K562 (cell line): Measurements from ENCODE around the gene FAM50A. TPM values are rescaled to one million over a fixed set of nuclear protein-coding genes. Genes with fewer than 3 reads are reported as not detected.

ENCODE experiments used
- CBX1 ChIP-seq: sonication (generic); IDR thresholded peaks from 2 replicates; pipeline ENCODE4 v1.6.1; 2016; ENCODE audit warnings: antibody characterized with exemption, low read depth, mild to moderate bottlenecking
- CBX2 ChIP-seq: fragments of 200-600 bp; sonication (generic); IDR thresholded peaks from one replicate; pipeline ENCODE4 v1.6.1; 2012; ENCODE audit warnings: mild to moderate bottlenecking, low read length, inconsistent platforms; ENCODE audit not compliant: insufficient read depth, poor library complexity, severe bottlenecking
- CREM ChIP-seq: IDR thresholded peaks from 2 replicates; pipeline ENCODE4 v1.6.1; 2014; ENCODE audit warnings: antibody characterized with exemption, low read depth
- E2F6 ChIP-seq, 2 experiments: IDR thresholded peaks; 2 replicates each; pipeline ENCODE4 v1.6.1; 2011; ENCODE audit warnings: borderline replicate concordance in 1 of 2, control low read depth in 1 of 2, low read depth in 1 of 2, low read length in 1 of 2, mild to moderate bottlenecking in 1 of 2, mixed read lengths in 1 of 2, moderate library complexity in 1 of 2; ENCODE audit not compliant: insufficient read depth in 1 of 2, insufficient read length in 1 of 2, poor library complexity in 1 of 2, severe bottlenecking in 1 of 2; ENCODE audit errors: extremely low read depth in 1 of 2
- JUN ChIP-seq, 2 experiments: sonication (generic) in 1 of 2; formaldehyde crosslinking in 1 of 2; IDR thresholded peaks; 2 replicates each; pipeline versions ENCODE4 v1.6.1 to v1.8.0; 2012 to 2022; ENCODE audit warnings: borderline replicate concordance in 2 of 2, mild to moderate bottlenecking in 2 of 2, improper control_type of control experiment in 1 of 2, low read depth in 1 of 2, low read length in 1 of 2, missing genetic modification reagents in 1 of 2
- PML ChIP-seq: IDR thresholded peaks from 2 replicates; pipeline ENCODE4 v1.6.1; 2012; ENCODE audit warnings: low read length, inconsistent platforms
- SETDB1 ChIP-seq: IDR thresholded peaks from one replicate; pipeline ENCODE4 v1.6.1; 2012; ENCODE audit warnings: low read length, control low read depth, inconsistent platforms
- SMAD1 ChIP-seq: fragments of 150-350 bp; IDR thresholded peaks from 2 replicates; pipeline ENCODE4 v1.6.1; 2014; ENCODE audit warnings: low read length, low read depth; ENCODE audit not compliant: partially characterized antibody
- SREBF2 ChIP-seq: sonication (generic); formaldehyde crosslinking; IDR thresholded peaks from 2 replicates; pipeline ENCODE4 v1.4.0; 2020; ENCODE audit warnings: mild to moderate bottlenecking, missing genetic modification reagents
- TEAD2 ChIP-seq: fragments of 450-650 bp; IDR thresholded peaks from 2 replicates; pipeline ENCODE4 v1.6.1; 2016; ENCODE audit warnings: missing genetic modification characterization, control low read depth, missing compliant biosample characterization
- ZBTB2 ChIP-seq: fragments of 450-650 bp; IDR thresholded peaks from 2 replicates; pipeline ENCODE4 v1.6.1; 2016; ENCODE audit warnings: antibody characterized with exemption
- ZC3H4 ChIP-seq: sonication (generic); formaldehyde crosslinking; IDR thresholded peaks from 2 replicates; pipeline ENCODE4 v1.9.0; 2021; ENCODE audit warnings: missing genetic modification reagents, borderline replicate concordance
- ZKSCAN1 ChIP-seq: fragments of 150-350 bp; IDR thresholded peaks from 2 replicates; pipeline ENCODE4 v1.6.1; 2016; ENCODE audit warnings: low read depth, low read length
- ZNF12 ChIP-seq: sonication (generic); formaldehyde crosslinking; IDR thresholded peaks from 2 replicates; pipeline ENCODE4 v1.4.0; 2020; ENCODE audit warnings: mild to moderate bottlenecking, missing genetic modification reagents
- ZNF143 ChIP-seq: sonication (generic); formaldehyde crosslinking; IDR thresholded peaks from 2 replicates; pipeline ENCODE4 v1.9.0; 2022; ENCODE audit warnings: mild to moderate bottlenecking, missing genetic modification reagents
- ZNF512 ChIP-seq: IDR thresholded peaks from 2 replicates; pipeline ENCODE4 v1.6.1; 2016; ENCODE audit warnings: missing genetic modification characterization, missing compliant biosample characterization
- ZNF583 ChIP-seq: fragments of 250-450 bp; sonication (Bioruptor Pico); IDR thresholded peaks from 2 replicates; pipeline ENCODE4 v1.4.0; 2020
- ZNF609 ChIP-seq: sonication (generic); formaldehyde crosslinking; IDR thresholded peaks from 2 replicates; pipeline ENCODE4 v1.8.1; 2023; ENCODE audit warnings: missing genetic modification reagents, mild to moderate bottlenecking, borderline replicate concordance
- ZNF707 ChIP-seq: fragments of 250-450 bp; sonication (Bioruptor Pico); conservative IDR thresholded peaks from 2 replicates; pipeline ENCODE4 v1.8.0; 2022; ENCODE audit warnings: inconsistent platforms, mild to moderate bottlenecking, moderate library complexity
- polyA plus RNA-seq, 8 experiments: library from polyadenylated mRNA; depleted of rRNA in 4 of 8; stranded (reverse) in 5 of 8; unstranded in 3 of 8; fragments of >200 nt; fragmentation: Nextera tagmentation in 2 of 8; fragmentation: Illumina TruSeq in 1 of 8; extraction: Ambion mirVana in 2 of 8; extraction: Trizol in 1 of 8; gene quantifications; 2 replicates each; pipeline versions ENCODE4 v1.2.1 to v1.2.3, GENCODE V29; 2011 to 2014; ENCODE audit warnings: inconsistent platforms in 1 of 8, missing spikeins in 1 of 8
- total RNA-seq, 7 experiments: library from RNA; depleted of rRNA in 6 of 7; stranded (reverse); fragments of >200 nt in 6 of 7; fragmentation: Illumina TruSeq in 2 of 7; extraction: Trizol in 2 of 7; gene quantifications; 2 replicates each; pipeline versions ENCODE4 v1.2.1 to v1.2.3, GENCODE V29; 2011 to 2021; ENCODE audit warnings: low replicate concordance in 1 of 7

The FAM50A gene
- total and polyA plus RNA-seq, 9 of the 15 experiments (the other 6 are each of a cell fraction or from before 2014, with no cell fraction given) = 4.4 to 114 (median 67.3) TPM

- no peak for TF ChIP-seq ZNF609 (CRISPR knock-in tag)
- peak; percentile 80 for TF ChIP-seq JUN (IDR thresholded peaks at IDR 0.05; ENCODE audit: borderline replicate concordance, low read depth, low read length)
- TF ChIP-seq JUN (CRISPR knock-in tag; IDR thresholded peaks at IDR 0.05; ENCODE audit: borderline replicate concordance) = no peak
- no peak for TF ChIP-seq E2F6 (IDR thresholded peaks at IDR 0.05; ENCODE audit: borderline replicate concordance in 1 of 2, extremely low read depth in 1 of 2, insufficient read depth in 1 of 2, insufficient read length in 1 of 2, low read depth in 1 of 2, low read length in 1 of 2, poor library complexity in 1 of 2, severe bottlenecking in 1 of 2)
- no peak for TF ChIP-seq ZNF512 (tag)
- no peak for TF ChIP-seq PML
- TF ChIP-seq ZNF12 (CRISPR knock-in tag) = no peak
- TF ChIP-seq ZNF583 (CRISPR knock-in tag) = no peak
- no peak for TF ChIP-seq CBX2
- no peak for TF ChIP-seq ZNF143 (CRISPR knock-in tag)
- no peak for TF ChIP-seq SMAD1
- TF ChIP-seq TEAD2 (tag) = no peak
- no peak for TF ChIP-seq ZKSCAN1
- TF ChIP-seq SETDB1 = no peak
- peak; percentile 47 for TF ChIP-seq CREM
- TF ChIP-seq ZNF707 (CRISPR knock-in tag) = no peak
- TF ChIP-seq CBX1 = peak; percentile 26; the same call in 1 of the 2 replicates
- TF ChIP-seq SREBF2 (CRISPR knock-in tag) = no peak
- no peak for TF ChIP-seq ZBTB2
- TF ChIP-seq ZC3H4 (CRISPR knock-in tag) = no peak
Observed at GRCh38 chrX:154409222-154409871, 34.6 kb upstream of the FAM50A start, which contains the start of gene DNASE1L1 (continued).
